ENCODE measurements around the gene C9. TPM values are rescaled to one million over a fixed set of nuclear protein-coding genes. Genes with fewer than 3 reads are reported as not detected.

C9 gene
- total RNA-seq, 1 donor from 2014 or later: not detected

DNA sequence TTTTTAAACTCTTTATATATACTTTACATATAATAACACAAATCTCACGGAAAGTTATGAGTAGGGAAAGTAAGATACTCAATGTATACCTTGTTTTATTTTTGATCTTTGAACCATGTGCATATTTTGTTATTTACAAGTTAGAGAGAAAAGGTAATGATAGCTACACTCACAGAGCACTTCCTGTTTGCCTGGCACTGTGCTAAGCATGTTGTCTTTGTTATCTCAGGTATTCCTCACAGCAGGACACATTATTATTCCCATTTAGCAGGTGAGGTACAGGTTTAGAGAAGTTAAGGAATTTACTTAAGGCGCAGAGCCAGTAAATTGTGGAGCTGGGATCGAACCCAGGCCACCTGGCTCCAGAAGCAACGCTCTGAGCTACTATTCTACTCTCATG is 3.0 kb downstream of the C9 start:
- Mint-ChIP-seq H3K4me1 (ENCODE audit: unreplicated experiment) (no peaks in the 10 kb centered on the region), H3K4me3 (ENCODE audit: unreplicated experiment) (no peak overlapping the region), H3K27ac (ENCODE audit: unreplicated experiment) (no peak overlapping the region), H3K27me3 (ENCODE audit: unreplicated experiment) (peaks cover 2% of the 10 kb centered on the region), H3K36me3 (ENCODE audit: low read depth, unreplicated experiment) (no peaks in the 10 kb centered on the region), H3K9me3 (ENCODE audit: unreplicated experiment) (no peaks in the 10 kb centered on the region)
- DNase-seq (ENCODE audit: low spot score): no peak
- TF ChIP-seq, protein P1, sequence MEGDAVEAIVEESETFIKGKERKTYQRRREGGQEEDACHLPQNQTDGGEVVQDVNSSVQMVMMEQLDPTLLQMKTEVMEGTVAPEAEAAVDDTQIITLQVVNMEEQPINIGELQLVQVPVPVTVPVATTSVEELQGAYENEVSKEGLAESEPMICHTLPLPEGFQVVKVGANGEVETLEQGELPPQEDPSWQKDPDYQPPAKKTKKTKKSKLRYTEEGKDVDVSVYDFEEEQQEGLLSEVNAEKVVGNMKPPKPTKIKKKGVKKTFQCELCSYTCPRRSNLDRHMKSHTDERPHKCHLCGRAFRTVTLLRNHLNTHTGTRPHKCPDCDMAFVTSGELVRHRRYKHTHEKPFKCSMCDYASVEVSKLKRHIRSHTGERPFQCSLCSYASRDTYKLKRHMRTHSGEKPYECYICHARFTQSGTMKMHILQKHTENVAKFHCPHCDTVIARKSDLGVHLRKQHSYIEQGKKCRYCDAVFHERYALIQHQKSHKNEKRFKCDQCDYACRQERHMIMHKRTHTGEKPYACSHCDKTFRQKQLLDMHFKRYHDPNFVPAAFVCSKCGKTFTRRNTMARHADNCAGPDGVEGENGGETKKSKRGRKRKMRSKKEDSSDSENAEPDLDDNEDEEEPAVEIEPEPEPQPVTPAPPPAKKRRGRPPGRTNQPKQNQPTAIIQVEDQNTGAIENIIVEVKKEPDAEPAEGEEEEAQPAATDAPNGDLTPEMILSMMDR (IDR thresholded peaks at IDR 0.05; ENCODE audit: unreplicated experiment): no peak

DNA sequence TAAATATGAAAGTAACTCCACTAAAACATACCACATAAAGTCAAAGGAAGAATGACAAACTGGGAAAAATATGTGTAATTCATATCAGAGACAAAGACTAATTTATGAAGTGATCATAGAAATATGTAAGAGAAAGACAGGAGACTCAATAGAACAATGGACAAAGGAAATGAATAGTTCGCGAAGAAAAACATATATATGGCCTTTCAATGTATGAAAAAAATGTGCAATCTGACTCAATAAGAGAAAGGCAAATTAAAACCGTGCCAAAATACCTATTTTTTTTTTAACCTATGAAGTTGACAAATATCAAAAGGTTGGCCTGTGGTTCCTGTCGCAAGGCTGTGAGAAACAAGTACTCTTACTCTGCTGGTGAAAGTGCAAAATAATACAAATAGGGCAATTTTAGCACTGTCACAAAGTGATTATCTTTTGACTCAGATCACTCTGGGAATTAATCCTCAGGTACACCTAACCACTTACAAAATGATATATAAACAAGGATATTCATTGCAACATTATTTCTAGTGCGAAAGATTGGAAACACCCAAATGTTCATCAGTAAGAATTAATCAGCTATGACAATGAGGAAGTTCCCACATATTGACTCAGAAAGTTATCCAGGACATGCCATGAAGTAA is 3.7 kb downstream of the C9 start:
- Mint-ChIP-seq H3K27me3 (ENCODE audit: unreplicated experiment) (peaks cover 2% of the 10 kb centered on the region), H3K4me1 (ENCODE audit: unreplicated experiment) (no peaks in the 10 kb centered on the region), H3K4me3 (ENCODE audit: unreplicated experiment) (no peak overlapping the region), H3K9me3 (ENCODE audit: unreplicated experiment) (no peaks in the 10 kb centered on the region), H3K36me3 (ENCODE audit: low read depth, unreplicated experiment) (no peaks in the 10 kb centered on the region), H3K27ac (ENCODE audit: unreplicated experiment) (no peak overlapping the region)
- DNase-seq (ENCODE audit: low spot score): no peak
- TF ChIP-seq, protein P1 (IDR thresholded peaks at IDR 0.05; ENCODE audit: unreplicated experiment): no peak

DNA sequence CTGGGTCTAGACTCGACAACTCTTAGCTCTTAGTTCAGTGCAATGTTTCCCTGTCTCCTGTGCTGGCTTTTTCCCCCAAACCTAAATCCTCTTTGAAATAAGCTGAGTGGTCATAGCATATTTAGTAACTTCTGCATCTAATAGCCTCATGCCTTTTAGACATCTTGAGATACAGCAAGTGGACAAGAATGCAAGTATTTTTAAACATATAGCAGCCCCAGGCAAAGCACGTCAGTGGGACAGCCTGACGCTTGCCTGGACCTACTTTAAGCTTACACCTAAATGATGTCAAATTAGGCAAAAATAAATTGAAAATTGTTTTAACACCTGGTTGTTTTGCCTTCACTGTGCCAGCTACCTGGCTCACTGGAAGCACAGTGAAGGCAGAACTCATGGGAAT is 8.0 kb downstream of the C9 start:
- no peaks in the 10 kb centered on the region for H3K4me1 Mint-ChIP-seq (ENCODE audit: unreplicated experiment)
- no peaks in the 10 kb centered on the region for H3K9me3 Mint-ChIP-seq (ENCODE audit: unreplicated experiment)
- no peak for DNase-seq (ENCODE audit: low spot score)
- peaks cover 2% of the 10 kb centered on the region for H3K27me3 Mint-ChIP-seq (ENCODE audit: unreplicated experiment)
- H3K4me3 Mint-ChIP-seq (ENCODE audit: unreplicated experiment): no peak overlapping the region
- no peak overlapping the region for H3K27ac Mint-ChIP-seq (ENCODE audit: unreplicated experiment)
- TF ChIP-seq, protein P1 (IDR thresholded peaks at IDR 0.05; ENCODE audit: unreplicated experiment): no peak
- no peaks in the 10 kb centered on the region for H3K36me3 Mint-ChIP-seq (ENCODE audit: low read depth, unreplicated experiment)

DNA sequence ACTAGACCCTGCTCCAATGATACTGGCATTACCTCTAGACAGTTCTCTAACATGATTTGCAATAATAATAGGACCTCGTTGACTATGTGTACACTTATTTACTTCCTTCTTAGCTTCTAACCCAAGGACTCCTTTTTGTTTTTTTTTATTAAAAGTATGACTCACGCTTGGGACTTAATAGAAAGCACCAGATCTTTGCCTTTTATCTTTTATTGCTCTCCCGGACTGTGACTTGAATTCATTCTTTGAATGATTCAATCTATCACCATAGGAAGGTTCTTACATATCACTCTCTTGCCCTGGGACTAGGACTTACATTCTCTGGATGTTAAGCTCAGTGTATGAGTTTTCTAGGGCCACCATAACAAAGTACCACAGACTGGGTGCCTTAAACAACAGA is 9.0 kb downstream of the C9 start:
- Mint-ChIP-seq H3K4me3 (ENCODE audit: unreplicated experiment) (no peak overlapping the region), H3K36me3 (ENCODE audit: low read depth, unreplicated experiment) (no peaks in the 10 kb centered on the region), H3K27ac (ENCODE audit: unreplicated experiment) (no peak overlapping the region), H3K9me3 (ENCODE audit: unreplicated experiment) (no peaks in the 10 kb centered on the region), H3K27me3 (ENCODE audit: unreplicated experiment) (peaks cover 2% of the 10 kb centered on the region), H3K4me1 (ENCODE audit: unreplicated experiment) (no peaks in the 10 kb centered on the region)
- TF ChIP-seq, protein P1 (IDR thresholded peaks at IDR 0.05; ENCODE audit: unreplicated experiment): no peak
- DNase-seq (ENCODE audit: low spot score): no peak

DNA sequence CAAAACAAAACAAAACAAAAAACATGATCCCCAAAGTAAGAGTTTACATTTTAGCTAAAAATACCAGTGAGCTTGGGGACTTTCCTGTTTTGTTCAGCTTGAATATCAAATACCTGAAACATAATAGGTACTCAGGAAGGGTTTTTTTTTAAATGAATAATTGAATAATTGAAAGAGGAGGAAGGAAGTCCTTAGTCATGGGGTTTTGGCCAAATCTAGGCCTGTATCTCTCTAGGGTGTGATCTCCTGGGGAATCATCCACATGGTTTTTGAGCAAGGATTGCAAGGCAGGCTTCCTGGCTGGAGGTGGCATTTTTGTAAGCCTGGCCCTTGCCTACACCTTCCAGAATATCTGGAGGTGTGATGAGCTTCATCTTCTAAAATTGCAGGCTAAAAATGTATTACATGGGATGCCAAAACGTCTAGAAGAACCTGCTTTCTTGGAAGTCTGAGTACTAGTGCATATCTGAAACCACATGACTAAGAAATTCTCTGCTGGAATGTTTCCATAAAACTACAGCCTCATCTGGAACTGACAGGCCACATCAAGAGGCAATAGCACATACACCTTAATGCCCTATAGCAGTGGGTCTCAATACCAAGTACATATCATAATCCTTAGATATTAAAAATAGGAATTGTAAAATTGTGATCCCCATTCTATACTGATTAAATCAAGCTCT is 10.4 kb downstream of the C9 start:
- Mint-ChIP-seq H3K27me3 (ENCODE audit: unreplicated experiment) (peaks cover 2% of the 10 kb centered on the region), H3K4me1 (ENCODE audit: unreplicated experiment) (no peaks in the 10 kb centered on the region), H3K9me3 (ENCODE audit: unreplicated experiment) (peaks cover 8% of the 10 kb centered on the region), H3K36me3 (ENCODE audit: low read depth, unreplicated experiment) (no peaks in the 10 kb centered on the region), H3K27ac (ENCODE audit: unreplicated experiment) (no peak overlapping the region), H3K4me3 (ENCODE audit: unreplicated experiment) (no peak overlapping the region)
- no peak for DNase-seq (ENCODE audit: low spot score)
- TF ChIP-seq, protein P1 (IDR thresholded peaks at IDR 0.05; ENCODE audit: unreplicated experiment): no peak

Measured in endothelial cell (in vitro differentiated cells).